Bladder microvascular endothelial cell (primary cell): ENCODE data around the gene ZNF132. TPM values are rescaled to one million over a fixed set of nuclear protein-coding genes. Genes with fewer than 3 reads are reported as not detected.

ENCODE experiments used
- total RNA-seq: library from RNA; depleted of rRNA; stranded (reverse); fragments of >200 nt; gene quantifications from 2 replicates; pipeline ENCODE4 v1.2.3, GENCODE V29; 2014

The ZNF132 gene
- total RNA-seq, result 3.7 and 6.3 TPM in 2 replicates

DNA sequence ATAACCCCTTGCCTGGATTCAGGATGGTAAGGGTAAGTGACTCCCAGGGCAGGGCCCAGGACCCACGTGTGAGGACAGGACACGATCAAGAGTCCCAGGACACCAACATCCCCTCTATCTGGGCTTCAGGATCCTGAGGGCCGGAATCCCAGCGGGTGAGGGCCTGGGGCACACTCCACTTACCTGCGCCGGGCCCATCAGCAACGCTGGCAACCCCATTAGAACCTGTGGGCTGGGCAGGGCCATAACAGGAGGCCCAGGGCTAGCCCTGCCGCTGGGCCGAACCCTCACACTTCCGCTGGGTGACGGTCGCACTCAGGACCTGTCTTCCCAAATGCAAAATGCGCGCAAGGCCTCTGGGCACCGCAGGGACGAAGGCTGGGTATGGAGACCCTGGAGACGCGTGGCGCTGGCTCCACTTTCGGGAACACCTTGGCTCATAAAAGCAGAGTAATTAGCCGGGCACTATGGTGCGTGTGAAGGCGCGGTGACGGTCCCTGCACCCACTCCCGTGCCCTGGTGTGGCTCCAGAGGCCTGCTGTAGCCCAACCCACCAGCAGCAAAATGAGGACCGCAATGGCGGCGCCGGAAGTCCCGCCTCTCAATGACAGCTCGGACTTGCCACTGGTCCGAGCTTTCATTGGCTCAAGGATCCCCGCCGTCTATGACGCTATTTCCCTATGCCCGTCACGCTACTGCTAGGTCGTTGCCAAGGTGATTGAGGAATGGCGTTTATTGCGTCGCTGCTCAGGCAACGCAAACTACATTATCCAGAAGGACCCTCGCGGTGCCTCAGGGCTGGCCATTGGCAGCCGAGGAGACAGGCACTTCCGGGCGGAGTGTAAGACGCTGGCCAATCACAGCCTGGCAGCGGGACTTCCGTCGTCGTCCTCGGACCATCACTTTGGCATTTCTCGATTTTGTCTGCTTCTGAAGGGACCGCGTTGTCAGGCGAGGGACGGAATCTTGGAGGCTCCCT lies at the start of gene ZNF132:
Gene ZNF132 (minus strand): TSS at position 578 of the 979 bp plus-strand sequence. CDS start 332 bp downstream, at position 246.

DNA sequence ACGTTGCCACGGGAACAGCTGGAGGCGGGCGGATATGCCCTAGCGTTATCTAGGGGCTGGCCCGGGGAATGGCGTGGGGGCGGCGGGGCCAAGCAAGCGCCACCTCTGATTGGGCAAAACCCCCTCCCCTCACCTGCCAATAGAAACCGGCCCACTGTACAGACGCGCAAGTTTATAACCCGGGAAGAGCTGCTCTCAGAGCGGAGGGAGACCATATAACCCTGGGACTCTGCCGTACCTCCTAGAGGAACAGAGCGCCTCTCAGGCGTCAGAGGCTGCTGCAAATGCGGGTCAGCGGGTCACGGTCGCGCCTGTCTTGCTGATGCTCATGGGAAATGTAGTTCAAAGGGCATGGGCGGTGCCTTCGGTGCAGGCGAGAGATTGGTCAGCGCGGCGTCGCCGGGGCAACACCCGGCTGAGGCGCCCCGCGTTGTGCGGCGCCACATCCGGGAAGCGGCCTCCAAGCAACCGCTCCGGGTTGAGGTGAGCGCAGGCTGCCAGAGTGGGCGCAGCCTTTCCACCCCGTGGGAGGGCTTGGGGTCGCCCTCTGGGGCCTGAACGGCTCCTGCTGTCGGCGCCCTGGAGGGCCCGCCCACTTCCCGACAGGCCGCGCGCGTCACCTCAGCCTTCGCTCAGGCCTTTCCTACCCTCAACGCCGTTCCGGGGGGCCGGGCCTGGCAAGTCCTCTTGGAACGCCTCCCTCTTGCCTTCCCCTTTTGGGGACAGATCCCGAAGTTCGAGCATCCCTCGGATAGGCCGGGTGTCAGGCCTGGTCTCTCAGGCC lies 36.0 kb upstream of the ZNF132 start, which contains the start of gene ZNF446:
Gene ZNF446 (plus strand): TSS at position 639 of the 784 bp plus-strand sequence. CDS start 867 bp downstream, outside the sequence.

DNA sequence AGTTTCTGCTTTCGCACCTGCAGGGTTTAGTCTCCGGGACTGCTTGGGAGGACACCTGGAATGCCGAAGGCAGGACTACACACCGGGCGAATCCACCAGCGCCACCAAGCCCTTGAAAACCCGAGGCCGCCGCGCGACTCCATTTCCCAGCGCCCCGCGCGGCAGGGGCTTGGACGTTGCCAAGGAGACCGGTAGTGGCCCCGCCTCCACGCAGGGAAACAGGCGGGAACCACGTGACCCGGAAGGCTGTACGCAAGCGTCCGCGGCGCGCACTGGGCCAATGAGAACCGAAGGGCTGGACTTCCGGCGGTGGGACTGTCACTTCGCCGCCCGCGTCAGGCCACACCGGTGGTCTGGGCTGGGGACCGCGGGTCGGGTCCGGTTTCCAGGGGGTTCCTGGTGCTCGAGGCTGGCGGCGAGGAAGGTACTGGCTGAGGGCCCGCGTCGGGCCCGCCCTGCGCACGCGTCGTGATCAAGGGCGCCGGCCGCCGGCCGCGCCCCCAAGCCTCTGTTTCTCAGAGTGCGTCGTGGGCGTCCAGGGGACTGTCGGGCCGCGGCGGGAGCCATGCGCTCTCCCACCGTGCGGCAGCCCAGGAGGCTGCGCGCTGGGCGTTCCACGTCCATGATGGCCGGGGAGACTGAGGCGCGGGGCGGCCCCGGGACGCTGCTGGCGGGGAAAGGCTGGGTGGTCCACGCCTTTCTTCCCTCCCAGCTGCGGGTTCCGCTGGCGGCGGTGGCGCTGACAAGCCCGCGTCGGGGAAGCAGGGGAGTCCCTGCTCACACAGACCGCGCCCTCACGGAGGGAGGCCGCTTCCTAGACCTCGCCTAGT lies 27.0 kb upstream of the ZNF132 start, which contains the start of gene ZNF324:
Gene ZNF324 (plus strand): TSS at position 321 of the 830 bp plus-strand sequence. CDS start 2,106 bp downstream, outside the sequence.

GRCh38 chr19:58451358-58452101 lies 11.6 kb upstream of the ZNF132 start, which contains the start of gene ZNF324B:
Gene ZNF324B, plus strand, starts transcription at chr19:58451622. Its CDS starts 2,080 bp downstream, at chr19:58453702.

DNA sequence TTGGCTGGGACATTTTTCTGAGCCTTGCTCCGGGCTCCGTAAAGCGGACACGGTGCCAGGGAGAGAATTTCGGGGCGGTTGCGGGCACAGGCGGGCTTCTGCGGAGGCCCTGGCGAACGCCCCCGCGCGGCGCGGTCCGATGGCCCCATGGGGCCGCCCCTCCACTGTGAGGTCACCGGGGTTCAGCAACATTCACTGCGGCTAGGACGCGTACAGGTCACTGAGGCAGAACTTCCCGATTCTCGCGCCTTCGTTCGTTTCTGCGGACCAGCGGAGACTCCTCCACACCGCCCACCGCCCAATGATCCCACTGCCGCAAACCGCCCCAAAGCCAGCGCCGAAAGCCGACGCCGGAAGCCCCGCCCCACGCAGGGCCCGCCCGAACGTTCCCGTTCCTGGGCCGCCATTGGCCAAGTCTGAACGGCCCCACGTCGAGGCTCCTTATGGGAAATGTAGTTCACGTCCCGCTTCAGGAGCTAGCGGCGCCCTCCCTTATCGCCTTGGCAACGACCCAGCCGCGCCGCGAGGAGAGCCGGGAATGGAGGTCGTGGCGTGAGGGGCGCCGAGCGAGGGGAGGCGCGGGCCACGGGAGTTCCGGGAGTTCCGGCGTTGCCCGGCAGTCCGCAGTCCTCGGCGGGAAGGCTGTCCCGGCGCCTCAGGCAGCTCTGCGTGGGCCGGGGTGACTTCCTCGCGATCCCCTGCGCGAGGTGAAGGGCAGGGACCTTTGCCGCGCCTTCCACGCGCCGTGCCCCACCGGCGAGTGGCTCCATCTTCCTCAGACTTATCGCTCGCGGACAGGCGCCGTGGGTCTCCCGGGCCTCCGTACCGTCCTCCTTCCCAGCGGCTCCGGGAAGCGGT lies 31.6 kb downstream of the ZNF132 start, which contains the start of gene ZNF584:
Gene ZNF584 (plus strand): TSS at position 498 of the 858 bp plus-strand sequence. CDS start 499 bp downstream, outside the sequence.

GRCh38 chr19:58395220-58395978 lies 44.6 kb downstream of the ZNF132 start, which contains the start of gene RNF225:
Gene RNF225, plus strand, starts transcription at chr19:58395656. Its CDS starts 434 bp downstream, at chr19:58396090.

GRCh38 chr19:58386576-58387337 lies 53.2 kb downstream of the ZNF132 start, which contains the start of gene RPS5:
Gene RPS5, plus strand, starts transcription at chr19:58387269. Its CDS starts 869 bp downstream, at chr19:58388138.

Other genes starting within 250 kb of the ZNF132 start
- 36.3 and 58.2 TPM in 2 replicates for gene ZNF544, start 211.2 kb downstream of the ZNF132 start, total RNA-seq
- gene ZNF8, start 161.2 kb downstream of the ZNF132 start, total RNA-seq, result 2.6 and 5.2 TPM in 2 replicates
- 17.0 and 32.5 TPM in 2 replicates for gene ERVK3-1, start 134.8 kb downstream of the ZNF132 start, total RNA-seq
- gene ZSCAN22, start 113.2 kb downstream of the ZNF132 start, total RNA-seq, result 1.3 and 3.3 TPM in 2 replicates
- 2.5 and 2.9 TPM in 2 replicates for gene A1BG, start 86.7 kb downstream of the ZNF132 start, total RNA-seq
- gene ZNF497, start 77.4 kb downstream of the ZNF132 start, total RNA-seq, result 0.81 and 1.6 TPM in 2 replicates
- 1.2 and 1.9 TPM in 2 replicates for gene ZNF837, start 59.1 kb downstream of the ZNF132 start, total RNA-seq
- 1,823 and 2,576 TPM in 2 replicates for gene RPS5, start 52.9 kb downstream of the ZNF132 start, total RNA-seq
- not detected in 2 replicates for gene RNF225, start 44.5 kb downstream of the ZNF132 start, total RNA-seq
- gene ZNF584, start 31.5 kb downstream of the ZNF132 start, total RNA-seq, result 7.6 and 11.8 TPM in 2 replicates
- gene ZNF324B, start 11.5 kb upstream of the ZNF132 start, total RNA-seq, result 5.2 and 10.5 TPM in 2 replicates
- gene ZNF324, start 26.9 kb upstream of the ZNF132 start, total RNA-seq, result 7.6 and 11.2 TPM in 2 replicates
- 3.5 and 3.9 TPM in 2 replicates for gene ZNF446, start 36.2 kb upstream of the ZNF132 start, total RNA-seq
- 5.9 and 11.2 TPM in 2 replicates for gene SLC27A5, start 71.8 kb upstream of the ZNF132 start, total RNA-seq
- gene ZBTB45, start 79.7 kb upstream of the ZNF132 start, total RNA-seq, result 4.4 and 6.9 TPM in 2 replicates
- 287 and 532 TPM in 2 replicates for gene TRIM28, start 103.9 kb upstream of the ZNF132 start, total RNA-seq
- 102 and 110 TPM in 2 replicates for gene CHMP2A, start 115.0 kb upstream of the ZNF132 start, total RNA-seq
- 61.0 and 79.7 TPM in 2 replicates for gene UBE2M, start 118.5 kb upstream of the ZNF132 start, total RNA-seq
- 5.8 and 11.1 TPM in 2 replicates for gene MZF1, start 133.2 kb upstream of the ZNF132 start, total RNA-seq